GM23248 (cell line): ENCODE measurements around the gene PCDHA7.

ENCODE experiments used
- EZH2 ChIP-seq: fragments of 200-600 bp; sonication (generic); IDR thresholded peaks from 2 replicates; pipeline ENCODE4 v1.6.1; 2018; ENCODE audit warnings: antibody characterized with exemption, mild to moderate bottlenecking; ENCODE audit not compliant: insufficient read depth, poor library complexity, severe bottlenecking
- EZH2phosphoT487 ChIP-seq: fragments of 200-600 bp; sonication (generic); IDR thresholded peaks from 2 replicates; pipeline ENCODE4 v1.6.1; 2018; ENCODE audit warnings: antibody characterized with exemption, moderate library complexity, mild to moderate bottlenecking, low read depth; ENCODE audit not compliant: insufficient read depth

DNA sequence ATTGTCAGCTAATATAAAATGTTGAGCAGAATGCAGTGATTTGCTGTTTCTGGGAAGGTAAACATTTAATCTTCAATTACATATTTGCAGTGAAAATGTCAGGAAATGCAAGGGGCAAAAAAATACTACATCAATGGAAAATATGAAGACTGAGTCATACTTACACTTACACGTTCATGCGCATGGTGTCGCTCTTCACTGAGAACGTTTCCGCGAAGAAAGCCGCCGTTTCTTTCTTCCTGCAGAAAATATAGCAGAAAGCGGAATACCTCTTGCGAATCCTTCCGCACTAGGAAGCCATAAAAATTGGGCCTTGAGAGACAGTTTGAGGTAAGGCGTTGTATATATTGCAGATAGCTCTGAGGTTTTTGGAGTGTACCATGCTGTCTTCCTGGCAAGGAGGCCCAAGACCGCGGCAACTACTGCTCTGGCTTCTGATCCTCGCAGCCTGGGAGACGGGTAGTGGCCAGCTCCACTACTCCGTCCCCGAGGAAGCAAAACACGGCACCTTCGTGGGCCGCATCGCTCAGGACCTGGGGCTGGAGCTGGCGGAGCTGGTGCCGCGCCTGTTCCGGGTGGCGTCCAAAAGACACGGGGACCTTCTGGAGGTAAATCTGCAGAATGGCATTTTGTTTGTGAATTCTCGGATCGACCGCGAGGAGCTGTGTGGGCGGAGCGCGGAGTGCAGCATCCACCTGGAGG lies 48.0 kb downstream of the PCDHA7 start, which contains the start of gene PCDHA13:
- TF ChIP-seq EZH2 (no peak), EZH2phosphoT487 (no peak)
